NCI-H2227 (cell line): ENCODE results near the gene IL9R.
"Not testable (repeated sequence)": the region's sequence is repeated elsewhere in the genome, so short reads cannot be mapped to it uniquely, and the experiment has no call there.

Source experiments
- DNase-seq: peaks from one replicate; lab custom pipeline; 2025; ENCODE audit not compliant: unreplicated experiment; lab: John Stamatoyannopoulos, UW

The IL9R gene

GRCh38 chrX:155997436-155997835 is at the start of gene IL9R:
TSS of gene IL9R (plus strand) at chrX:155997696. CDS start at chrX:155997760, 64 bp downstream.
- DNase-seq: no peak

DNA sequence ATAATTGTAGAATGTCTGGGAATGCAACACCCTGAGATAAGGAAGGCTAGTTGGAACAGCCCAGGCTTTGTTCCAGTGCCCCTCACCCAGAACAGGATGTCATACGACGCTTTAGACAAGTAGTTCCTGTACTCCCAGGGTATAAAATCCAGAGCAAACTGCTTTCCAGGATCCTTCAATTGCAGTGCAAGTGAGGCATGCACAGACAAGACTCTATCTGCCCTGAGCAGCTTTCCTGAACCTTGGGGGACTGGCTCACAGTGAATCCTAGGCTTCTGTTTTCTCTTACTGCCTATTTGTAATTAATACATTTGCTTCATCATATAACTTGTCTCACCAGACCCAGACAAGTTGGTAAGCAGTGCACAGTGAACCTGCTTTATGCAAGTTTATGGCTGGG is 48.4 kb upstream of the IL9R start:
- no peak for DNase-seq

DNA sequence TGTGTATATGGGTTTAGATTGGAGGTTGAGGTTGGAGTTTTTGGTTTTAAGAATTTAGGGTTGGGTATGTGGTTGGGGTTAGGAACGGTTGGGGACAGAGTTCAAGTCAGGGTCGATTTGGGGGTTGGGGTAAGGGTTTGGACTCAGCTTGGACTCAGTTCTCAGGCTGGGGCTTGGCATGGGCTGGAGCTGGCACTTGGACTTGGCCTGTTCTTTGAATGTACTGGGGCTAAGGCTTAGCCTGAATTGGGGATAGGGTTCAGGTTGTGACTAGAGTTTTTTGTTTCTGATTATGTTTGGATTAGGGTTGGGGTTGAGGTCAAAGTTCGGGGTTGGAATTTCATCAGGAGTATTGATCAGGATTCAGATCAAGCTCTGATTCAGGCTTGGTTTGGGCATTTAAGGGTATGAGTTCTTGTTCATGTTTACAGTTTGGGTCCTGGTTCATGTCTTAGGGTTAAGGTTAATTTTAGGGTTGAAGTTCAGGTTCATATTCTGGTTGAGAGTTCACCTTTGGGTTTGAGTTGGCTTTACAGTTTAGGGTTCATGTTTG is 46.2 kb upstream of the IL9R start:
- no peak for DNase-seq

GRCh38 chrX:155953055-155953454 is 44.4 kb upstream of the IL9R start:
- no peak for DNase-seq

GRCh38 chrX:155954793-155955192 is 42.7 kb upstream of the IL9R start:
- no peak for DNase-seq

DNA sequence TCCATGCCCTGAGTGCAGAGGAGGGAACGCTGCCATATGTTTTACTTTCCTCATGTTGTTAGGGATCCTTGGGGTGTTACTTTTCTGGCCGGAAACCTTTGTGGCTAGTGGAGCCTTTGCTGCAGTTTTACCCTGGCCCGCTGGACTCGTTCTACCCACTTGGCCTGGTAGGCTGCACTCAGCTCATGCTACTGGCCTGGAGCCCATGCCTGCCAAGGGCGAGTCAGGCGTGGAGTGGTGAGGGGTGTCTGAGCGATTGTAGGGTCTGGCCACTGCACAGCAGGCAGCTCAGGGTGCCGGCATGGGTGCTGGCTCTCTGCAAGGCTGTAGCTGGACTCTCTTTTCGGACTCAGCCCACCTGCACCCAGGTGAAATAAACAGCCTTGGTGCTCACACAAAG is 41.4 kb upstream of the IL9R start:
- no peak for DNase-seq

GRCh38 chrX:155956649-155957048 is 40.8 kb upstream of the IL9R start:
- DNase-seq: no peak

GRCh38 chrX:155957843-155958242 is 39.7 kb upstream of the IL9R start:
- DNase-seq: no peak

DNA sequence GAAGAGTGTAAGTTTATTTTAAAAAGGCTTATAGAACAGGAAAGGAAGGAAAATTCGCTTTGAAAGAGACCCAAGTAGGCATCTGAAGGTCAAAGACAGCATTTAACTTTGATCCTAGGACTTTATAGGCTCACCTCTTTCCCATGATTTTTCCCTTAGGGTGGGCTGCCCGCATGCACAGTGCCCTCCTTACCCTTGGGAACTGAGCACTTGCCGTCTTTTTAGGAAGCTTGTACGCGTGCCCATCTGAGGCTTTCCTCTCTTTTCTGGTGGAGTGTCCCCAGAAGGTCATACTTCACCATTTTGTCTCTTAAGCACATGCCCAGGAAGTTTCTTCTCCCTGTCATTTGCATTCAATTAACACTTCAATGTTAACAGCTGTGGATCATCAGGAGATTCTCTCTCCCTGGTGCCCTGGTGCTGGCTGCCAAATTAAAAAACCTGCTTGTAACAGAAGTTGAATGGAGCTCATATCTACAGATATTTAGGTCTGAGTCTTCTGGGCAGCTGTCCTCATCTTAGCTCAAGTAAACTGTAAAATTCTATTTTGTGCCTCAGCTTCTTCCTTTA is 38.4 kb upstream of the IL9R start:
- no peak for DNase-seq

- DNase-seq: no peak
Observed at GRCh38 chrX:155962906-155963305, 34.6 kb upstream of the IL9R start.

DNA sequence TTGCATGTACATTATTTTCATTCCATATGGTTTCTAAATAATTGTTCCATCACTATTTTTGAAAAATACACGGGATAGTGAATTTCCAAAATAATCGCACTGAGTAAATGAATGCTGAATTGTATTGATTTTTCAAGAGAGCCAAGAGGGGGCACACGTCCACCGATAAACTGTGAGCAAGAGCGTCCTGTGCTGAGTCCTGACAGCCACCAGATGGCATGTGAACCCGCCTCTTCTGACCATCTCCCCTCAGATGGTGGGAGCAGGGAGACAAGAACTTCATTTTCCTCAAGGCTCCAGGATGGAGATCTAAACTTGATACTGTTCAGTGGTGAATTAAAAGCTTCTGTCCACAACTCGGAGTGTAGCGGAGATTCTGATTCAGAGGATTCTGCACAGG is 30.6 kb upstream of the IL9R start:
- peak; percentile 42 for DNase-seq

GRCh38 chrX:155967653-155968325 is 29.7 kb upstream of the IL9R start:
- no peak for DNase-seq

DNA sequence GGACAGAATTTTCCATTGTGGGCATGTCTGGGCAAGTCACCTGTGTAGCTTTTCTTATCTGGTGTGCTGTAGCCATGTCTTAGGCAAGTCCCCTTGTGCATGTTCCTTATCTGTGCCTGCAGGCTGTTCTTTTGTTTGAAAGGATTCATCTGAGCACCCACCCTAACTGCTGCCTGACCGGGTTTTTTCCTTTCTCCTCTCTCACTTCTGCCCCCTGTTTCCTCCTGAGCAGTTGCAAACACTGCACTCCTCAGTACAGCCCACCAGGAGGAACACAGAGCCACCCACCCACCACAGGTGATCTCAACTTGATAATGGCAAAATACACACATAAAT is 29.2 kb upstream of the IL9R start:
- DNase-seq: no peak

- no peak for DNase-seq
Observed at GRCh38 chrX:155968791-155969190, 28.7 kb upstream of the IL9R start.

- DNase-seq: not testable (repeated sequence)
Observed at GRCh38 chrX:155971658-155972057, 25.8 kb upstream of the IL9R start.

DNA sequence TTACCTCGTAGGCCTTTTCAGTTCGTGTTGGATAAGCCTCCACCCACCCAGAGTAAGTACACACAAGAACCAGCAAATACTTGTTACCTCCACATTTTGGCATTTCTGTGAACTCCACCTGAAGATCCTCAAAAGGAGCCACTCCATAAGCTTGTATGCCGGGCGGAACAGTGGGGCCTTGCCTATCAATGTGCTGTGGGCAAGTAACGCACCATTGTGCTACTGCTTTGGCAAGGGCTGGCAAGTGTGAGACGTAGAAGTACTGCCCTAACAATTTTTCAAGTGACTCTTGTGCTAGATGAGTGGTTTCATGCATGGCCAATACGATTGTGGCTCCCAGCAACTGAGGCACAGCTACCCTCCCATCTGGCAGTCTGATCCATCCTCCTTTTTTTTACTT is 25.3 kb upstream of the IL9R start:
- not testable (repeated sequence) for DNase-seq

DNA sequence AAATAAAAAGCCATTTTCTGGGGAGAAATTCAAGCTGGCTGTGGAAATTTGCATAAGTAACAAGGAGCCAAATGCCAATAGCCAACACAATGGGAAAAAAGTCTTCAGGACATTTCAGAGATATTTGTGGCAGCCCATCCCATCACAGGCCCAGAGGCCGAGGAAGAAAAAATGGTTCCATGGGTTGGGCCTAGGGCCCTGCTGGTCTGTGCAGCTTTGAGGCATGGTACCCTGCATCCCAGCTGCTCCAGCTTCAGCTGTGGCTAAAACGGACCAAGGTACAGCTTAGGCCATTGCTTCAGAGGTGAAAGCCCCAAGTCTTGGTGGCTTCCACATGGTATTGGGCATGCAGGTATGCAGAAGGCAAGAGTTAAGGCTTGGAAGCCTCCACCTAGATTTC is 14.2 kb upstream of the IL9R start:
- DNase-seq: no peak

DNA sequence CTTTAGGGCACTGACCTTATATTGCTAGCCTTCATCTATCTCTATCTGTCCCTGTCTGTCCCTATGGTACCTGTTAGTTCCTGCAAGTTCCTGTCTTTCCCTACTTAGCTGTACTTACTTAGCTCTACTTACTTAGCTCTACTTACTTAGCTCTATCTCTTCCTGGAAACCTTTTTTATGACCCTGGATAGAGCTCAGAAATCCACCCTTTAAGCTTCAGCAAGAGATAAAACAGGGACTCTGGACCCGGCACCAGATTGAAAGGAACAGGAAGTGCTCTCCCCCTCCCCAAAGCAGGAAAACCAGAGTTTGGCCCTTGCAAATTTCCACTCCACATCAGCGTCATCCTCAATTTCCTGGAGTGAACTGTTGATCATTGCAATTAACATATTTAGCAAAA is 12.3 kb upstream of the IL9R start:
- DNase-seq: no peak

GRCh38 chrX:155986995-155987394 is 10.5 kb upstream of the IL9R start:
- DNase-seq: not testable (repeated sequence)

DNA sequence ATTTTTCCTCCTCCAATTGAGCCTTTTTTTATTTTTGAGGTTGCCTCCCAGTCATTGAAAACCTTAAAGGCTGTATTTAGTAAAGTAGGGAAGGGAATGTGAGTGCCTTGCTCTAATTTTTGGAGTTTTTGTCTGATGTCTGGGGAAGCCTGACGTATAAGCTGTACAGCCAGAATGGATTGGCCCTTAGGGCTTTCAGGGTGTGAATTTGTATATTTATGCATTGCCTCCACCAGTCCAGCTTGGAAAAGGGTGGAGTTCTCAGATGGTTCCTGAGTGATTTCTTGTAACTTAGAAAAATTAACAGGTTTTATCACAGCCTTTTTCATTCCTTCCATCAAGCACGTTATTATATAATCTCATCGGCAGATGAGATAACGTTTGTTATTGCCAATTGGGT is 8.6 kb upstream of the IL9R start:
- no peak for DNase-seq

GRCh38 chrX:155993421-155993820 is 4.1 kb upstream of the IL9R start:
- no peak for DNase-seq

DNA sequence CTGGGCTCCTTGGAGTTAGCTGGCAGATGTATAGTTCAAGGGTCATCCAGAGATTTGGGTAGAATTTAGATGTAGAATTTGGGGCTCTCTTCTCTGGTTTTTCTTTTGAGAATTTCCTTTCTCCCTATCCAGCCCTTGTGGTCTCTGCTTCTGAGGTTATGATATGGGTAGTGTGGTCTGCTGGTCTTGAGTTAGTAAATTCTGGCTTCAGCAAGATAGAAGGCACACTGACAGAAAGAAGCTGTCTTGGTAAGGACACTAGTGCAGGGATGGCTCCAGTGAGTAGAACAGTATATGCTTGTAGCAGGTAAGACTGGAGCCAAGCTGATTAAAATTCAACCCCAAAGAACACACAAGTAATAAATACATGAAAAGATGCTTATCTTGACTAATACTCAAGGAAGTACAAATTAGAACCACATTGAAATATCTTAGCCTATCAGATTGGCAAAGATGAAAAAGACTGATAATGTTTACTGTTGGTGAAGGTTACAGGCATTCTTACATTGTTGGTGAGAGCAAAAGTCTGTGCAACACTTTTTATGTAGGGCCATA is 2.1 kb upstream of the IL9R start:
- no peak for DNase-seq

DNA sequence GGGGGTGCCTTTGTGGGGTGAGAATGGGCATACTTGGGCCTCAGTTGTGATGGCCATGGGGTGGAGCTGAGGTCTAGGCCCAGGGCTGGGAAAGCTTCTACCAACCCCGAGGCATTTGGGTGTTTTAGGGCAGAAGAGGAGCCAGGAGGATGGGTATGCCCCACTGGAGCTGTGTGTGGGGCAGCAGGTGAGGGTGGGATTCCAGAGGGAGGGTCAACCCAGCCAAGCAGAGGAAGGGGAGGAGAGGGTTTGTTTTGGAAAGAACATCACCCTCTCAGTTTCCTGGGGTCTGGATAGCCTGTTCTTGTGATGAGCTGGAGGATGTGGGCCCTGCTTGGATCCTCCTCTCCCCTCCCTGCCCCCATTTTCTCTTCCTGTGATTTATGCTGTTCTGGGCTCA is 620 bp downstream of the IL9R start:
- no peak for DNase-seq
